HK-2 (cell line): ENCODE measurements around the gene HMGN3.

Experiments used
- DNase-seq: peaks from one replicate; pipeline ENCODE4 v3.0.0-alpha.2; 2018; ENCODE audit not compliant: unreplicated experiment

The HMGN3 gene

GRCh38 chr6:79232696-79233462 is 1.6 kb downstream of the HMGN3 start:
- DNase-seq, result no peak

- no peak for DNase-seq
Measured at GRCh38 chr6:79231666-79232065, 2.8 kb downstream of the HMGN3 start.

DNA sequence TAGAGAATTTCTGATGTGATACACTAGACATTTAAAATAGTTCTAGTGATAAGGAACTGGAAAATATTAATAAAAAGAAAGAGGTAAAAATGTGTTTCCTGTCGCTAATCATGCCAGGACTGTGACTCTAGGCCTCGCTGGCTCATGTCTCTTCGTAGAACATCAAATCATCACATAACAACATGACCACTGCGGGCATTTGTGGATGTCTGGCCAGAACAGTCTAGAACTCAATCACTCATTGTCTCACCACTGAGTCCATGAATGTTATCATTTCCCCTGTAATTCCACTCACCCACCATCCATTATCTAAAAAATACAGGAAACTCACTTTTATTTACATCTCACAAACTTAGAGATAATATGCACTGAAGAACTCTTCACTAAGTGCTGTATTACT is 3.4 kb downstream of the HMGN3 start:
- no peak for DNase-seq

GRCh38 chr6:79230149-79230548 is 4.3 kb downstream of the HMGN3 start:
- DNase-seq, result no peak

GRCh38 chr6:79227445-79227844 is 7.0 kb downstream of the HMGN3 start:
- no peak for DNase-seq

- DNase-seq, result no peak
Measured at GRCh38 chr6:79226660-79227059, 7.8 kb downstream of the HMGN3 start.

DNA sequence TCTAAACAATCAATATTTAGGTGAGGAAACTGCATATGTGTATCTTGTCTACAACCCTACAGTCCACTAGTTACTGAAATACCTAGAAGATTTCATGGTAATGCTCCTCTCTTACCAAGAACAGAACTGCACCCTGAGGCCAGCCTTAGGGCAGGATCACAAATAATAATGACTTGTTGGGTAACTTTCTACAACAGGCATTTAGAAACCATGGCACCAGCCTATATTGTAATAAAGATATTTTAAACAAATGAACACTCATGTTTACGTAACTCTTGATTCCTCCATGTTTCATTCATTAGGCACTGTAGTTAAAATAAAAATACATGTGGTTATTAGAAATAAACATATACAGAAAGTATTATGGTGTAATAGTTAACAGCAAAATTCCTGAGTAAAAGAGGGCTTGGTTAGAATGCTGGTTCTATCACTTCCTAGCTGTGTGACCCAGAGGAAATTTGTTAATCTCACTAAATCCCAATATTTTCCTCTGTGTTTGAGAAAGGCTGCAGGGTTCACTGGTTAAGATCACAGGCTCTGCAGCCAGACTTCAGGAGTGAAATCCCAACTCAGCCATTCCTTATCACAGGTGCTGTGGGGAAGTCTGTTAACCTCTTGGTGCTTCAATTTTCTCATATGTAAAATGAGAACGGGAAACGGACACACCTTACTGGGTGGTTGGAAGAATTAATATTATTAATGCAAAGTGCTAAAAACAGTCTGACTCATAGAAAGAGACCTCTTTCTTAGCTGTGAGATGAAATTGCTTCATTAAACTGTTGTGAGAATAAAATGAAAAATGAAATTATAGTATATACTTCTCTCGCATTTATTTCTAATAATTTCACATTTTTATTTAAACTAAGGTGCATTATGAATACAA is 8.5 kb downstream of the HMGN3 start:
- no peak for DNase-seq

DNA sequence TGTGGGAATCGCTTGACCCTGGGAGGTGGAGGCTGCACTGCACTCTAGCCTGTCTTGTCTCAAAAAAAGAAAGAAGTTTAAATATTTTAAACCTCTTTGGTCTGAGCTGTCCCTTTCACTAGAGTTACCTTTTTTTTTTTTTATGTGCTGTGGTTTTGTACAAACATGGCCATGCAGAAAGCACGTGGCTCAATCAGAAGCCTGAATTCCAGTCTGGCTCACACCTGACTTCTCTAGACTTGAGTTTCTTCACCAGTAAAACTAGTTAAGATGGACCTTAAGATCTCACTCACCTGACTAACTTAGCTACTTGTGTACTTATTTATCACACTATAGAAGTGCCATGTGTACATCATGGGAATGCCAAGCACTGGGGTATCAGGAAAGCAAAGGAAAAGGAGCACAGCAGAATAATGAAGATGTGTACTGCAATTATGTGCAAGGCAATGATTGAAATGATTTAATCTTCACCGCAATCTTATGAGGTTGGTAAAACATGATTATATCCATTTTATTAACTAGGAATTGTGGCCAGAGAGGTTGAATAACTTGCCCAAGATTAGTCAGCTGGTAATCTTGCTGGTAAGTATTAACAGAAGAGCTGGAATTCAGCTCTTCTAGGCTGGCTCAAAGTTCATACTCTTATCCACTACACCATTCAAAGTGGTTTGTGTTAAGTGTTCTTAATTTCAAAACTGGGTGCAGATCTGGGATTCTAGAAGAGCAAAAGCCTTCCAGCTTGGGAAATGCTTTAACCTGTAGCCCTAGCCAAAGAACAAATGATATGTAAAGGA is 10.7 kb downstream of the HMGN3 start:
- no peak for DNase-seq

DNA sequence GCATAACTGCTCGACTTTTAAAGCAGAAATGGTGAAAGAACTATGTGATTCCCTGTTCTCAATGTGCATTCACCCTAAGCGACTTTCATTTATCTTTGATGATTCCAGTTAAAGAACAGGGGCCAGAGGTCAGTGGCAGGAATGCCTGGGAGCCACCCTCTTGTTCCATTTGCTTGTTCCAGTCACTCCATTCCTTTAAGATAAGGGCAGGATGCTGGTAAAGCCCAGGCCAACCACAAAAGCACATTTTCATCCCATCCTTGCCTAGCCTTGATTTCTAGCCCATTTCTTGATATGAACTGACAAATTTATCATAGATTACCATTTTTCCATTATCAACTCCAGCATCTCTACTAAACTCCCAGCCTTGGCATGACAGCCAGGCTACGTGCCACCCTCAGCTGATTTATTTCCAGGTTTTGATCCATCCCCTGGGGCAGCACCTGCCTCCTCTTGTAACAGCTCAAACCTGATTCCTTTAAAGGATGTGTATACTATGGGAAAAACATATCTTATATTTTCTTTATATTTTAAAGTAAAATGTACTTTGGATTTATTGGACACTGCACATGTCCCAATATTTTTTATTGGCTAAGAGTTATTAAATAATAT is 19.2 kb downstream of the HMGN3 start:
- no peak for DNase-seq

- DNase-seq, result no peak
Measured at GRCh38 chr6:79212859-79213258, 21.6 kb downstream of the HMGN3 start.

GRCh38 chr6:79208816-79209215 is 25.7 kb downstream of the HMGN3 start:
- DNase-seq, result no peak

DNA sequence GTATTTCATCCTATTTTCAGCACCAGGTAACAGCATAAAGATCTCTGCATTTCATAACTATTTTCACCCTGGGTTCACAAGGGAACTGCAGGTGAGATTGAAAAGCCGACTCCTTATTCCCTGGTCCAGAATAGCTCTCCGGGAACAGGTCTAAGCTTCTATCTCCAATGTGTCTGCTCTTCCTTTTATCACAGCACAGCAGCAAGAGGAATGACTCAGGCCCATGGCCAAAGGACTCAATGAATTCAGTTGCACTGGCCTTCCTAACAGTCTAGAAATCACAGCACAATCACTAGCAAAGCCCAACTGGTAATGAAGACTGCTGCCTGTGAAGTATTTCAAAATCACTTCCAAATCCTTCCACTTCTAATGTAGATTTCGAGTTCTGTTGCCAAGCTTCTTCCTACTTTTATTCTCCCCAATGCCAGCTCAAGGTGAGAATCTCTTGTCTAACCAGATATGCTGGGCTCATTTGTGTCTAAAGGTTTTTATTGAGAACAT is 30.7 kb downstream of the HMGN3 start:
- no peak for DNase-seq

- no peak for DNase-seq
Measured at GRCh38 chr6:79202556-79202955, 31.9 kb downstream of the HMGN3 start.

GRCh38 chr6:79201983-79202382 is 32.5 kb downstream of the HMGN3 start:
- DNase-seq, result no peak

- no peak for DNase-seq
Measured at GRCh38 chr6:79201143-79201542, 33.3 kb downstream of the HMGN3 start.

GRCh38 chr6:79196912-79197311 is 37.6 kb downstream of the HMGN3 start:
- DNase-seq, result no peak

- DNase-seq, result no peak
Measured at GRCh38 chr6:79193971-79194370, 40.5 kb downstream of the HMGN3 start.

- no peak for DNase-seq
Measured at GRCh38 chr6:79189760-79190350, 44.6 kb downstream of the HMGN3 start.

GRCh38 chr6:79188885-79189480 is 45.5 kb downstream of the HMGN3 start:
- no peak for DNase-seq

DNA sequence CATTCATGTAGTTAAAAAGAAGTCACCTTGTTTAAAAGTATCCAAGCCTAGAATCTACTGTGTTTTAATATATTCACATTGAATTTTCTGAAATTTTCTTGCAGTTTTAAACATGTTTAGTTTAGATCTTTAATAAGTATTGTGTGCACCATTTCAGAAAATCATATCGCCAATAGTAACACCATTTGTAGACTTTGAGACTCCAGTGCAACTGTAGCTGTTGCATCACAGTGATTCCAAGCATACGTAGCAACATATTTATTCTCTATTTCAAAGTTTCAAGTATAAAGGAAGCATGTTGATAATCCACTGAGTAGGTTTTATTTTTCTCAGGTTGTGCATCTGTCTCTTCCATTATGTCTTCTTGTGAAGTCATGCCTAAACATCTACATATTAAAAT is 46.4 kb downstream of the HMGN3 start:
- DNase-seq, result no peak

DNA sequence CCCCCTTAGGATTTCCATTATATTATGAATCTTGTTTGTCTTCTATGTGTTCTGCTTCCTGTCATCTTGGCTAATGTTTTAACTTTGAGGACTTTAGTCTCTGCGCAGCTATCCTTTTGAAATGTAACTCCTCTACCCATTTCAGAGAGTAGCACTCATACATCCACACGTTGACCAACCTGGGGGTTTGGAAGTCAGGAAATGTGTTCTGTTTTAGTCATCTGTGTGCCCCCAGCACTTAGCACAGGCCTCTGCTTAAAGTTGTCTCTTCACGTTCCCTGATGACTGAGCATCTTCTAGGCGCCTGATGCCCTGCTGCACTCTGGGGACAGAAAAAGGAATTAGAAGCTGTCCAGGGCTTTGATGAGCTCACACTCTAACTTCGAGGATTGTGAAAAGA is 47.9 kb downstream of the HMGN3 start:
- DNase-seq, result no peak
